AG04449 (cell line): Measurements from ENCODE around the gene BUB1B.
A peak's percentile ranks its signal among the peaks of the same experiment; 100 is the strongest.

ENCODE experiments used
- CTCF ChIA-PET: fragments of 350-600 bp; formaldehyde crosslinking; extraction: SDS; loops from one replicate; lab custom pipeline; 2021; ENCODE audit warnings: antibody characterized with exemption; lab: Yijun Ruan, JAX
- POLR2A ChIA-PET: fragments of 400-600, 350-600 bp; formaldehyde crosslinking; extraction: SDS; loops from one replicate; lab custom pipeline; 2020; ENCODE audit warnings: antibody characterized with exemption, inconsistent platforms; lab: Yijun Ruan, JAX
- DNase-seq: peaks from one replicate; pipeline ENCODE4 v3.0.0-alpha.2; 2010; ENCODE audit warnings: low read depth, low spot score
- H3K4me3 ChIP-seq: 2 replicates; pipeline ENCODE4 v1.5.1; 2011; ENCODE audit warnings: low read depth, mild to moderate bottlenecking, control low read depth, low read length
- CTCF ChIP-seq: IDR thresholded peaks from one replicate; pipeline ENCODE4 v1.5.1; 2011; ENCODE audit warnings: mild to moderate bottlenecking, moderate library complexity, low read length, control low read depth, inconsistent platforms; ENCODE audit not compliant: insufficient read depth; ENCODE audit errors: missing control alignments

BUB1B gene

GRCh38 chr15:40238532-40239403 is 77.9 kb downstream of the BUB1B start, which contains the start of gene PAK6:
Gene PAK6 (plus strand): TSS chr15:40239063. CDS start chr15:40264786, 25,723 bp downstream.
- H3K4me3 ChIP-seq = peak within 1 kb of the TSS; percentile 48
- no peak for DNase-seq
- TF ChIP-seq CTCF = no peak
- ChIA-PET POLR2A (no interaction called here), CTCF (interaction anchor here (1.8 to 49.7 kb wide), 6 partner anchors 9 to 32 kb away, joined by 4 to 1718 read pairs (median 7); no protein-coding TSS in a partner anchor)

GRCh38 chr15:40239404-40239692 is 78.5 kb downstream of the BUB1B start:
- POLR2A ChIA-PET = no interaction called here
- DNase-seq = no peak
- CTCF ChIA-PET = interaction anchor here (1.9 to 49.7 kb wide), 5 partner anchors 9 to 32 kb away, joined by 4 to 1718 read pairs (median 8); no protein-coding TSS in a partner anchor
- H3K4me3 ChIP-seq = peak overlapping the region; percentile 48
- TF ChIP-seq CTCF = no peak

GRCh38 chr15:40239693-40240618 is 79.1 kb downstream of the BUB1B start:
- POLR2A ChIA-PET = no interaction called here
- H3K4me3 ChIP-seq = no peak overlapping the region
- CTCF ChIA-PET = interaction anchor here (1.3 to 49.7 kb wide), 5 partner anchors 8 to 31 kb away, joined by 4 to 1718 read pairs (median 8); no protein-coding TSS in a partner anchor
- TF ChIP-seq CTCF = no peak
- no peak for DNase-seq

- no peak overlapping the region for H3K4me3 ChIP-seq
- DNase-seq = no peak
- ChIA-PET POLR2A (no interaction called here), CTCF (interaction anchor here (1.3 to 49.7 kb wide), 3 partner anchors 9 to 30 kb away, joined by 6 to 1718 read pairs (median 58); no protein-coding TSS in a partner anchor)
- no peak for TF ChIP-seq CTCF
Measured at GRCh38 chr15:40240619-40241221, 79.9 kb downstream of the BUB1B start.

- DNase-seq = no peak
- no peak overlapping the region for H3K4me3 ChIP-seq
- ChIA-PET CTCF (interaction anchor here (1.3 to 49.7 kb wide), 4 partner anchors 8 to 29 kb away, joined by 6 to 1718 read pairs (median 32); no protein-coding TSS in a partner anchor), POLR2A (no interaction called here)
- no peak for TF ChIP-seq CTCF
Measured at GRCh38 chr15:40241269-40242212, 80.7 kb downstream of the BUB1B start.
